Cortex of kidney (tissue), 1 donor: Measurements from ENCODE around the gene TUBD1.
"Not testable (repeated sequence)": the region's sequence is repeated elsewhere in the genome, so short reads cannot be mapped to it uniquely, and the experiment has no call there.

Experiments used
- DNase-seq: peaks from one replicate; lab custom pipeline; 2025; lab: John Stamatoyannopoulos, UW

The TUBD1 gene

DNA sequence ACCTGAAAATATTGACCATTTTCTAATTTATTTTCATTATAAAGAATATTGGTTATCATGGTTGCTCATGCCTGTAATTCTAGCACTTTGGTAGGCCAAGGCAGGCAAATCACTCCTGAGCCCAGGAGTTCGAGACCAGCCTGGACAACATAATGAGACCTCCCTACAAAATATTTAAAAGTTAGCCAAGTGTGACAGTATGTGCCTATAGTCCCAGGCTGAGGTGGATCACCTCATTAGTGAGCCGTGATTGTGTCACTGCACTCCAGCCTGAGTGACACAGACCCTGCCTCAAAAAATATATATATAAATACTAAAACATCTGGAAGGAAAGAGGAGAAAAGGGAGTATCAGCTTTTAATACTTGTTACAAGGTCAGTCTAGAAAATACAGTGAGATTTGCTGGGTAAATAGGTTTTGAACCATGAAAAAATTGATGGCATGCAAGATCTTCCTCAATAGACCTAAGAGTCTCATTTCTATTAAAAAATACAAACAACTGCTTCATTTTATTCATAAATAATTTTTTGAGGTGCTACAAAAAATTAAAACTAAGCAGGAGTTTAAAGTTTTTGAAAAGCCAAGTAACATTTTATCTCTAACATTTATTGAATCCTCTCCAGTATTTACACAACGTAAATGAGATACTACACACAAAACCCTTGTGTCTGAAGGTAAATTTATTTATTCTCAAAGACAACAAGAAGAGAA, 47.7 kb downstream of the TUBD1 start:
- no peak for DNase-seq

DNA sequence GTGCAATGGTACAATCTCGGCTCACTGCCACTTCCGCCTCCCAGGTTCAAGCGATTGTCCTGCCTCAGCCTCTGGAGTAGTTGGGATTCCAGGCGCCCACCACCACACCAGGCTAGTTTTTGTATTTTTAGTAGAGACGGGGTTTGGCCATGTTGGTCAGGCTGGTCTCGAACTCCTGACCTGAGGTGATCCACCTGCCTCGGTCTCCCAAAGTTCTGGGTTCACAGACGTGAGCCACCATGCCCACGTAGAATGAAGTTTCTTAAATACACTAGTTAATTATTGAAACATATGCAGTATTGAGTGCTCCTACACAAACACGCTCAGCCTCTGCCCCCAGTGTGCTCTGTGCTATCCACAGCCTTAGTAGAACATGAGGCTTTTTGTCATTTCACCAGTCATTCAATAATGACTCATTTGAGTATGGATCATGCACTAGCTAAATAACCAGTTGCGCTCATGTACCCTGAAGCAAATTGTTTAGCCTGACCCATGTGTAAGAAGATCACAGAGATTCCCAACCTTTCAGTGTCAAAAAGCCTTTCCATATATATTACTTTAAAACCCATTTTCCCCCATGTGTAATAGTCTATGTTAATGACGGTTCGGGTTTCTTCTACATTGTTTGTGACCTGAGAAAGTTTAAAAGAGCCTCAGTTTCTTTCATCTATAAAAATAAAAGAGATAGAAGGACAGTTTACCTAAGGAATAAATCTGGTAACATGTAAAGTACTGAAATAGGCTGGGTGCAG, 49.7 kb downstream of the TUBD1 start:
- no peak for DNase-seq

DNA sequence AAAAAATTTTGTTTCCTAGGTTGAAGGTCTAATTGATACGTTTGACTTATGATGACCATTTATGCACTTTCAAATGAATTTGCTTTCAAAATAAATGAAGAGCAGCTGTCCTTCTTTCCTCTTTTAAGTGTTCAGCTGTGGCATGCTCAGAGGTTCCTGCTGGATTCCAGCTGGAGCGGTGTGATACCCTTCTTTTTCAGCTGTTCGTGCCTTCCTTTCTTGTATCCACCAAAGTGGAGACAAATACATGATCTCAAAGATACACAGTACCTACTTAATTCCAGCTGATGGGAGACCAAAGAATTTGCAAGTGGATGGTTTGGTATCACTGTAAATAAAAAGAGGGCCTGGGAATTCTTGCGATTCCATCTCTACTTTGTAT, 50.9 kb downstream of the TUBD1 start:
- not testable (repeated sequence) for DNase-seq

GRCh38 chr17:59841091-59841881, 51.5 kb downstream of the TUBD1 start:
- DNase-seq: not testable (repeated sequence)

- DNase-seq: no peak
Observed at GRCh38 chr17:59840329-59841090, 52.2 kb downstream of the TUBD1 start.

GRCh38 chr17:59839651-59840328, 53.0 kb downstream of the TUBD1 start:
- DNase-seq: no peak

DNA sequence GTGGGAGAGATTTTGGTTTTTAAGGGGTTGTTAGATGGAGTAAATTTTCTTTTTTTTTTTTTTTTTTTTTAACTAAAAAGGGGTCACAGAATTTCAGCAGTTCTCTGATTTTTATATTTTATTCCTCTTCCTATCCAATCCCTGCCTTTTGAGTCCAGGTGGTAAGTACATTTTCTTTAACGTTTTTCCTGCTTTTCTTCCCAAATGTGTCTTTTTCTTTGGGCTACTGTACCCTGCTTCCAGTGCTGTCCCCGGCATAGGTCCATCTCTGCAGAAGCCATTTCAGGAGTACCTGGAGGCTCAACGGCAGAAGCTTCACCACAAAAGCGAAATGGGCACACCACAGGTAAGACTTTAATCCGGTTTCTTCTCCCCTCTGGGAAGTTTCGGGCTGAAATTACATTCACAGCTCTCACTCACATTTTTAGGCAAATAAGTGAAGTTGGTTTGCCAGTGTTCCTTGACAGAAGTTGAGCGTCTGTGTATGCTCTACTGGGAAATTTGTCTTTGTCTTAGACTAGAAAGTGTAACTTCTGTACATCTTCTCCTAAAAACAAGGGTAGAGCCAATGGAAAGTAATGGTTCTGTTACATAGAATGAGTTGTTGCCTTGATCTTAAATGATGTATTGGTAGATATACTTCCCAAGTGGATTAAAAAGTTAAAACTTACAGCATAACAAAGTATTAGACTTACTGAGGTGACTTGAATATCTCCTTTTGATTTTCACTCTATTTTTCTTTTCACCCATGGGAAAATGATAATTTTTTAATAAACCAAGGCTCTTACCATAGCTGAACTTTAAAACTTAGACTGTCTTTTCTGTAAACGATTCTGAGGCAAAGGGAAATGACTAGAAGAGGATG, 54.5 kb downstream of the TUBD1 start:
- no peak for DNase-seq

DNA sequence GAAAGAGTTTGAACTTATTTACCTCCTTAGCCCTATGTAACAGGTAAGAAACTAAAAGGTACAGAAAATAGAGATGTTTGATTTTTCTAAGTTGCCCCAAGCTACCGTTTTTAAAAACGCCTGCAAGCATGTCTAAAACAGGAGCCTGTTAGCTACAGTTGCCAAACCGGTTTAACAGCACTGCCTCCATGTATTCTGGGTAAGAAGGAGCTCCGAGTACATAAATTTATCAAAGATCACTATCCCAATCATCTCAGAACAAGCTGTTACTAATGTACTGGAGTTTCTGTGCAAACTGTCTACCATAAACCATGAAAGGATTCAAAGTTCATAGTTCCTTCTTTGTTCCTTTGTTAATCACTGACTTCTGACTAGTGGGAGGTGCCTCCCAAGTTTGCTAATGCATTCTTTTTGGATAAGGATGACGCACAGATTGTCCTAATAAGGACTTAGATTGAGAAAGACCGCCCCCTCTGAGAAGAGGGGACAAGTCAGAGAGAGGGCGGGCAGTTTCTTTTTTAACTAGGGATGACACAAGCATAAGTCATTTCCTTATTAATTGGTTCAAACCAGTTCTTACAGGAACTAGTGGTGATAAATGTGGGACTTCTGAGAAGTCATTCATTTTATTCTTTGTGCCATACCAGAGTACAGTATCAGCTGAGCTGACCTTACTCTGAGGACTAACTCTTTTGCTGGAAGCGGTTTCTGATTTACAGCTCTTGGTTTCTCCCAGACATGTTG, 55.3 kb downstream of the TUBD1 start:
- DNase-seq: no peak

DNA sequence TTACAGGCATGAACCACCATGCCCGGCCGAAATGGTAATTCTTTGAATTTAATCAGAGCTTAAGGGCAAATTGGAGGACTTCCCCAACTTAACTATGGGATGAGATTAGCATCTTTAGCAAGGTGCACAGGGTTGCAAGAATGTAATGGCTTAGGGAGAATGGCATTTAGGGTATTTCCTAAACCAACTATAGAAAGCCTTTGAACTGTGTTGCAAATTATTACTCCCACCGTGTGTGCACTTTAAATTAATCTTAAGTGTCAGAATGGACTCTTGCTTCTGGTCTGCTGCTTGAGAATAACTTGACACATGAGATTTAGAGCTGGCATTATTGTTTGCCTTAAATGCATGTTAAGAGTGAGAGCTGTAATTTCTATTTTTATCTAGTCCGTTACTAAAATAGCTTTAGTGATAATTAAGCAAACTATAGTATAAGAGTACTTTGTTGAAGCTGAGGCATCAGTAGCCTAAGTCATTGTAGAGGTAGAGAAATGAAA, 59.8 kb downstream of the TUBD1 start:
- DNase-seq: no peak

- DNase-seq: no peak
Observed at GRCh38 chr17:59830846-59831486, 61.8 kb downstream of the TUBD1 start.

- no peak for DNase-seq
Observed at GRCh38 chr17:59830007-59830630, 62.6 kb downstream of the TUBD1 start.

- DNase-seq: no peak
Observed at GRCh38 chr17:59829217-59830006, 63.3 kb downstream of the TUBD1 start.

DNA sequence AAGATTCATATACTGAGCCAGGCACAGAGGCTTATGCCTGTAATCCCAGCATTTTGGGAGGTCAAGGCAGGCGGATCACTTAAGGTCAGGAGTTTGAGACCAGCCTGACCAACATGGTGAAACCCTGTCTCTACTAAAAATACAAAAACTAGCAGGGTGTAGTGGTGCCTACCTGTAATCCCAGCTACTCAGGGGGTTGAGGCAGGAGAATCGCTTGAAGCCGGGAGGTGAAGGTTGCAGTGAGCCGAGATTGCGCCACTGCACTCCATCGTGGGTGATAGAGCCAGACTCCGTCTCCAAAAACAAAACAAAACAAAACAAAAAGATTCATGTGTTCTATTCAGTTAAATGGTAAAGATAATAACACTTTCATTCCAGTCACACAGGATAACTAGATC, 63.9 kb downstream of the TUBD1 start:
- not testable (repeated sequence) for DNase-seq

DNA sequence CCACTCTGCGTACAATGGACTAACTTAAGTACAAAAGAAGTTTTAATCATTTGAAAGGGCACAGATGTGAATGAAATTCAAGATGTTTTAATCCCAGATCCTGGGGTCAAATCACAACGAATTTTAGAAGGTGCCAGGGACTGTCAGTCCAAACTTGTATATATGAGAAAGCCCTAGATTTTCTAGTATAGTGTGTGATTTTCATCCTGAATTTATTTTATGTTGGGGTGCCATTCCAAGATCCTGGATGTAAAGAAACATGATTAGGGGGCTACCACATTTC, 64.3 kb downstream of the TUBD1 start:
- no peak for DNase-seq

GRCh38 chr17:59827721-59828477, 64.8 kb downstream of the TUBD1 start:
- no peak for DNase-seq

- DNase-seq: no peak
Observed at GRCh38 chr17:59826706-59827453, 65.9 kb downstream of the TUBD1 start.
